ENCODE data around the gene CHAF1A.

GRCh38 chr19:4401769-4402170 is 670 bp upstream of the CHAF1A start:
- TF ChIP-seq CTCF (IDR thresholded peaks at IDR 0.05) (no peak), POLR2A (IDR thresholded peaks at IDR 0.05) (no peak), POLR2AphosphoS5 (IDR thresholded peaks at IDR 0.05) (no peak)
